ENCODE data around the gene RPL35A.
"Not testable (repeated sequence)": the region's sequence is repeated elsewhere in the genome, so short reads cannot be mapped to it uniquely, and the experiment has no call there.

The RPL35A gene

GRCh38 chr3:197949778-197950676 is at the start of gene RPL35A:
Gene RPL35A, plus strand, starts transcription at chr3:197950190. Its CDS starts 778 bp downstream, at chr3:197950968.
- DNase-seq, result peak; percentile 96

GRCh38 chr3:197901626-197902025 is 48.4 kb upstream of the RPL35A start:
- no peak for DNase-seq

- DNase-seq, result peak; percentile 82
Observed at GRCh38 chr3:197906023-197906849, 43.8 kb upstream of the RPL35A start.

GRCh38 chr3:197906850-197907187 is 43.2 kb upstream of the RPL35A start:
- no peak for DNase-seq

- no peak for DNase-seq
Observed at GRCh38 chr3:197907196-197907595, 42.8 kb upstream of the RPL35A start.

GRCh38 chr3:197908550-197908949 is 41.4 kb upstream of the RPL35A start:
- DNase-seq, result not testable (repeated sequence)

GRCh38 chr3:197908957-197909701 is 40.9 kb upstream of the RPL35A start:
- DNase-seq, result no peak

GRCh38 chr3:197912741-197913476 is 37.1 kb upstream of the RPL35A start:
- no peak for DNase-seq

- no peak for DNase-seq
Observed at GRCh38 chr3:197913641-197914380, 36.2 kb upstream of the RPL35A start.

- not testable (repeated sequence) for DNase-seq
Observed at GRCh38 chr3:197921429-197922275, 28.3 kb upstream of the RPL35A start.

- DNase-seq, result no peak
Observed at GRCh38 chr3:197926418-197926817, 23.6 kb upstream of the RPL35A start.

GRCh38 chr3:197927578-197927977 is 22.4 kb upstream of the RPL35A start:
- DNase-seq, result not testable (repeated sequence)

GRCh38 chr3:197936819-197937384 is 13.1 kb upstream of the RPL35A start:
- no peak for DNase-seq

GRCh38 chr3:197940745-197941384 is 9.1 kb upstream of the RPL35A start:
- no peak for DNase-seq

GRCh38 chr3:197942956-197943556 is 6.9 kb upstream of the RPL35A start:
- no peak for DNase-seq

GRCh38 chr3:197949191-197949777 is 706 bp upstream of the RPL35A start:
- no peak for DNase-seq

GRCh38 chr3:197950677-197951061 is 679 bp downstream of the RPL35A start:
- DNase-seq, result no peak

GRCh38 chr3:197951392-197951990 is 1.5 kb downstream of the RPL35A start:
- no peak for DNase-seq

GRCh38 chr3:197952440-197952839 is 2.5 kb downstream of the RPL35A start:
- no peak for DNase-seq

All from GOT3 (cell line).